ENCODE data around the gene NTN5. TPM values are rescaled to one million over a fixed set of nuclear protein-coding genes. Genes with fewer than 3 reads are reported as not detected.

NTN5 gene
- total RNA-seq, 1 donor from 2014 or later, result 0.11 TPM

DNA sequence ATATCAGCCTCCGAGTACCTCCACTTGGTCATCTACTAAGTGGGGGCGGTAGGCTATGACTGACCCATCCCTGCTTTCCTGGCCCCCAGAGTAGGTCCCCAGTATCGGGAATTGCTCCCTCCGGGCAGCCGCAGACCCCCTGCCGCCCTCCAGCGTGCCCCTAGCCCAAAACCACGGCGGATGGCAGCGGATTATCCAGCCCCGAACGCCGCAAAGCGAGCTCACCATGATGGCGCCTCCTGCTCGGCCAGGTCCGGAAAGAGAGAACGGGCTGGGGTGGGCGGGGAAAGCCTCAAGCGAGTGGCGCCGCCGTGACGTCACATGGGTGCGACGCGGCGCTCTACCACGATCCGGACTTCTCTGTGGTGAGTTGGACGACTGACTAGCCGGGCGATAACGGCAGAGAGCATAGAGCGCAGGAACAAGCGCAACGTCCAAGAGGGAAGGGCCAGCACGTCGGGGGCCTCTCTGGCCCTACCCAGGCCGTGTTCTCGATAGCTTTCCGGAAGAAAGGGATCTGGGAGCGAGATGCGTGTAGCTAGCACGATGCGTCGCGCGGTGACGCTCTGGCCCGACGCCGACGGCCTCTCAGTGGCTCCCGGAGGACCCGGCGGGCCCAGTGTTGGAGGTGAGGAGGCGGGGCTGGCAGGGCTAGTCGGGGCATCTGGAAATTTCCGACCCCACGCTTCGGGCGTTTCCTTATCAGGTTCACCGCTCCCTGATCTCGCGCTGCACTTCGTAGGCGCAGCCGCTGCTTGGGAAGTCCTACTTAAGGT lies 53.7 kb downstream of the NTN5 start, which contains the start of the genes RPL18 and SPHK2:
Gene RPL18, minus strand, starts transcription at position 263 of the 776 bp plus-strand sequence. Its CDS starts 35 bp downstream, at position 228.
Gene SPHK2, plus strand, starts transcription at position 591 of the 776 bp plus-strand sequence. CDS start 1,009 bp downstream, outside the sequence.
- Histone ChIP-seq H3K4me2 (ENCODE audit: low read length) (peak within 1 kb of the TSS; percentile 95), H3K4me1 (ENCODE audit: insufficient read depth, low read length) (peaks cover 46% of the 10 kb centered on the region), H2AFZ (ENCODE audit: low read depth, low read length) (peak within 1 kb of the TSS; percentile 61), H3K4me3 (ENCODE audit: insufficient read depth, low read depth, low read length) (peak within 1 kb of the TSS; percentile 99), H4K20me1 (ENCODE audit: insufficient read depth, low read length) (peaks cover 46% of the 10 kb centered on the region), H3K9ac (ENCODE audit: low read length) (peak within 1 kb of the TSS; percentile 99), H3K27me3 (ENCODE audit: insufficient read depth, low read length) (no peaks in the 10 kb centered on the region), H3K9me3 (ENCODE audit: insufficient read depth, low read depth, low read length) (no peaks in the 10 kb centered on the region), H3K36me3 (ENCODE audit: insufficient read depth, low read length) (peaks cover 21% of the 10 kb centered on the region), H3K27ac (ENCODE audit: low read depth, low read length) (peak within 1 kb of the TSS; percentile 89), H3K79me2 (ENCODE audit: insufficient read depth, low read length) (peaks cover 51% of the 10 kb centered on the region)
- Mint-ChIP-seq H3K27ac (ENCODE audit: unreplicated experiment) (peak within 1 kb of the TSS; percentile 99), H3K4me1 (ENCODE audit: low read depth, unreplicated experiment) (peaks cover 37% of the 10 kb centered on the region), H3K36me3 (ENCODE audit: low read depth, unreplicated experiment) (peaks cover 16% of the 10 kb centered on the region), H3K4me3 (ENCODE audit: unreplicated experiment) (peak within 1 kb of the TSS; percentile 99), H3K9me3 (ENCODE audit: unreplicated experiment) (no peaks in the 10 kb centered on the region), H3K27me3 (ENCODE audit: low read depth, unreplicated experiment) (no peaks in the 10 kb centered on the region)
- FAIRE-seq (peak; percentile 76), DNase-seq (ENCODE audit: low read depth) (peak; percentile 99)
- TF ChIP-seq, protein P1, sequence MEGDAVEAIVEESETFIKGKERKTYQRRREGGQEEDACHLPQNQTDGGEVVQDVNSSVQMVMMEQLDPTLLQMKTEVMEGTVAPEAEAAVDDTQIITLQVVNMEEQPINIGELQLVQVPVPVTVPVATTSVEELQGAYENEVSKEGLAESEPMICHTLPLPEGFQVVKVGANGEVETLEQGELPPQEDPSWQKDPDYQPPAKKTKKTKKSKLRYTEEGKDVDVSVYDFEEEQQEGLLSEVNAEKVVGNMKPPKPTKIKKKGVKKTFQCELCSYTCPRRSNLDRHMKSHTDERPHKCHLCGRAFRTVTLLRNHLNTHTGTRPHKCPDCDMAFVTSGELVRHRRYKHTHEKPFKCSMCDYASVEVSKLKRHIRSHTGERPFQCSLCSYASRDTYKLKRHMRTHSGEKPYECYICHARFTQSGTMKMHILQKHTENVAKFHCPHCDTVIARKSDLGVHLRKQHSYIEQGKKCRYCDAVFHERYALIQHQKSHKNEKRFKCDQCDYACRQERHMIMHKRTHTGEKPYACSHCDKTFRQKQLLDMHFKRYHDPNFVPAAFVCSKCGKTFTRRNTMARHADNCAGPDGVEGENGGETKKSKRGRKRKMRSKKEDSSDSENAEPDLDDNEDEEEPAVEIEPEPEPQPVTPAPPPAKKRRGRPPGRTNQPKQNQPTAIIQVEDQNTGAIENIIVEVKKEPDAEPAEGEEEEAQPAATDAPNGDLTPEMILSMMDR (IDR thresholded peaks at IDR 0.05; ENCODE audit: insufficient read depth, low read depth, low read length), result no peak
- TF ChIP-seq EZH2 (IDR thresholded peaks at IDR 0.05; ENCODE audit: insufficient read depth, low read length), result no peak

DNA sequence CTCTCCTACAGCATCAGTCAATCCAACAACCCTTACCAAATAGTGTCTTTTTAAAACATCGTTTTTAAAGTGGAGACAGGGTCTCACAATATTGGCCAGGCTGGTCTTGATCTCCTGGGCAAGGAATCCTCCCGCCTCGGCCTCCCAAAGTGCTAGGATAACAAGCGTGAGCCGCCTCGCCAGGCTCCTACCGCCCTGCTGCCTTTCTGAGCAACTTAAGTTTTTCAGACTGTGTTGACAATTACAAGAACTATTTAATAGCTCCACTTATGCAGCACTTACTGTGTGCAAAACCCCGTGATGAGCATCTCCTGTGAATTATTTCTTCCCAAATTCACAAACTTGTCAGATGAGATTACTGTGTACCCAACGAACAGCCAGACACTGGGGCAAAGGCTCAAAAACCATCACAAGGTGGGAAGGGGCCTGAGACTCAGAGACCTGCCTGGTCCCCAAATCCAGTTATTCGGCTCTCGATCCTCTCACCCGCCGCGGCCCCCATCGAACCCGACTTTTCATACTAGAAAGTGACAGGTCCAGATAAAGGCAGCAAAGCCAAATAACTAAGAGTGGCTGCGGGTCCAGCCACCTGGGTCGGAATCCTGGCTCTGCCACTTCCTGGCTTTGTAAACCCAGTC lies 54.4 kb downstream of the NTN5 start:
- FAIRE-seq (no peak), DNase-seq (ENCODE audit: low read depth) (no peak)
- peak overlapping the region; percentile 99 for H3K4me3 ChIP-seq (ENCODE audit: insufficient read depth, low read depth, low read length)
- no peaks in the 10 kb centered on the region for H3K27me3 Mint-ChIP-seq (ENCODE audit: low read depth, unreplicated experiment)
- H3K27ac ChIP-seq (ENCODE audit: low read depth, low read length), result peak overlapping the region; percentile 89
- H3K27me3 ChIP-seq (ENCODE audit: insufficient read depth, low read length), result no peaks in the 10 kb centered on the region
- peaks cover 21% of the 10 kb centered on the region for H3K36me3 ChIP-seq (ENCODE audit: insufficient read depth, low read length)
- H3K27ac Mint-ChIP-seq (ENCODE audit: unreplicated experiment), result peak overlapping the region; percentile 99
- peaks cover 16% of the 10 kb centered on the region for H3K36me3 Mint-ChIP-seq (ENCODE audit: low read depth, unreplicated experiment)
- no peaks in the 10 kb centered on the region for H3K9me3 ChIP-seq (ENCODE audit: insufficient read depth, low read depth, low read length)
- no peaks in the 10 kb centered on the region for H3K9me3 Mint-ChIP-seq (ENCODE audit: unreplicated experiment)
- H3K4me3 Mint-ChIP-seq (ENCODE audit: unreplicated experiment), result peak overlapping the region; percentile 99
- no peak for TF ChIP-seq EZH2 (IDR thresholded peaks at IDR 0.05; ENCODE audit: insufficient read depth, low read length)
- TF ChIP-seq, protein P1 (IDR thresholded peaks at IDR 0.05; ENCODE audit: insufficient read depth, low read depth, low read length), result no peak
- peak overlapping the region; percentile 99 for H3K9ac ChIP-seq (ENCODE audit: low read length)
- peak overlapping the region; percentile 93 for H3K4me2 ChIP-seq (ENCODE audit: low read length)
- peaks cover 41% of the 10 kb centered on the region for H3K4me1 ChIP-seq (ENCODE audit: insufficient read depth, low read length)
- H4K20me1 ChIP-seq (ENCODE audit: insufficient read depth, low read length), result peaks cover 52% of the 10 kb centered on the region
- peaks cover 51% of the 10 kb centered on the region for H3K79me2 ChIP-seq (ENCODE audit: insufficient read depth, low read length)
- peaks cover 36% of the 10 kb centered on the region for H3K4me1 Mint-ChIP-seq (ENCODE audit: low read depth, unreplicated experiment)
- H2AFZ ChIP-seq (ENCODE audit: low read depth, low read length), result no peak overlapping the region
